Measurements from ENCODE around the gene SPTBN4.
A peak's percentile ranks its signal among the peaks of the same experiment; 100 is the strongest.

Gene SPTBN4

DNA sequence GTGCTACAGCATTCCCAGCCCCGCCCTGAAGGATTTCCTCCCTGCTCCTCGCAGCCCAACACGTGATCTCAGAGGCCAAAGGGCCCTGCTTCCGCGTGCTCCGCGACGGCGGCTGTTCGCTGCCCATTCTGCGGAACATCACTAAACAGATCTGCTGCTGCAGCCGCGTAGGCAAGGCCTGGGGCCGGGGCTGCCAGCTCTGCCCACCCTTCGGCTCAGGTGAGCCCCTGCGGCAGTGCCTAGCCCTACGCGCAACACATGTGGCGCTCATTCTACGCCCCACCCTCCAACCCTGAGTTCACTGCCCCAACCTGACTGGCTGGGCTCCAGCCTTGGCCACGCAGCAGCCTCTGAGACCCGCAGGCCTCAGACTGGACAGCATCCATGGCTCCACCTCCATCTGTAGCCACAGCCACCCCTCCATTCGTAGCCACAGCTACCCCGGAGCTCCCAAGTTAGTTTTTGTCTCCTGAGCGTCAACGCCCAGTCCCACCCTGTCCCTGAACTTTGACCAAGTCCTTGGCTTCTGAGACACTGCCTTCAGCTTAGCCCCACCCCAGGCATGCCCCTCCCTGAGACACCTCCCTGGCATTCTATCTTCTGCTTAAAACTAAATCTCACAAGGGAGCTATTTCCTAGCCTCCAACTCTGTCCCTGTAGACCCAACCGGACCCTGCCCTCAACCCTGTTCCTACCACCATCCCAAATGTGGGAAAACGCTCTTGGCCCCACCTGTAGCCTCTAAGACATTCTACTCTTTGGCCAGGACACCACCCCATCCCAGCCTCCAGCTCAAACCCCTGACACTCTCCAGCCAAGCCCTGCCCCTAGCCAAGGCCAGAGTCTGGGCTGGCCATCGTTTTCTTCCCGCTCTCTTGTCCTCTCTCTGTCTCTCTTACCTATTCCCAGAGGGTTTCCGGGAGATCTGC is 140.8 kb downstream of the SPTBN4 start:
- DNase-seq = no peak

DNA sequence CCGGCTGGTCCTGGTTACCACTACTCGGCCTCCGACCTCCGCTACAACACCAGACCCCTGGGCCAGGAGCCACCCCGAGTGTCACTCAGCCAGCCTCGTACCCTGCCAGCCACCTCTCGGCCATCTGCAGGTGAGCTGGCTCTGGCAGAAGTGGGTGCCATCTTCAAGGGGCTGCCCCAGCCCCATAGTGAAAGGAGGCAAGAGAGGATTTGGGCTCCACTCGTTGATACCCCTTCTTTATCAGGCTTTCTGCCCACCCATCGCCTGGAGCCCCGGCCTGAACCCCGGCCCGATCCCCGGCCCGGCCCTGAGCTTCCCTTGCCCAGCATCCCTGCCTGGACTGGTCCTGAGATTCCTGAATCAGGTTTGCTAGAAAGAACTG is 141.4 kb downstream of the SPTBN4 start:
- no peak for DNase-seq

DNA sequence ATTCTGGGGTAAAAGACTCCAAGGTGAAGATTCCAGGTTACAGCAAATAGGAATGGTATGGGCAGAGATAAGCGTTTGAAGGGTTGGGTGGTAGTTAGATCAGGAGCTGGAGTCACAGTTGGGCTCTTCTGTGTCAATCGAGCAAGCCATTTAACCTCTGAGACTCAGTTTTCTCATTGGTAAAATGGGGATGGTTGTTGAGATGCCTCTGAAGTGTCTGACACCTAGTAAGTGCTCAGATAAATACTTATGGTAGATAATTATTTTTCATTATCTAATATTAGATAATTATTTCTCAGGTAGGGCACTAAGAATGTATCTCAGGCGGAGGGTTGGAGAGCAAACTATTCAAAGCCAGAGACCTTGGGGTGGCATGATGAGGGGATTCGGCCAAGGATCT is 142.2 kb downstream of the SPTBN4 start:
- DNase-seq = no peak

DNA sequence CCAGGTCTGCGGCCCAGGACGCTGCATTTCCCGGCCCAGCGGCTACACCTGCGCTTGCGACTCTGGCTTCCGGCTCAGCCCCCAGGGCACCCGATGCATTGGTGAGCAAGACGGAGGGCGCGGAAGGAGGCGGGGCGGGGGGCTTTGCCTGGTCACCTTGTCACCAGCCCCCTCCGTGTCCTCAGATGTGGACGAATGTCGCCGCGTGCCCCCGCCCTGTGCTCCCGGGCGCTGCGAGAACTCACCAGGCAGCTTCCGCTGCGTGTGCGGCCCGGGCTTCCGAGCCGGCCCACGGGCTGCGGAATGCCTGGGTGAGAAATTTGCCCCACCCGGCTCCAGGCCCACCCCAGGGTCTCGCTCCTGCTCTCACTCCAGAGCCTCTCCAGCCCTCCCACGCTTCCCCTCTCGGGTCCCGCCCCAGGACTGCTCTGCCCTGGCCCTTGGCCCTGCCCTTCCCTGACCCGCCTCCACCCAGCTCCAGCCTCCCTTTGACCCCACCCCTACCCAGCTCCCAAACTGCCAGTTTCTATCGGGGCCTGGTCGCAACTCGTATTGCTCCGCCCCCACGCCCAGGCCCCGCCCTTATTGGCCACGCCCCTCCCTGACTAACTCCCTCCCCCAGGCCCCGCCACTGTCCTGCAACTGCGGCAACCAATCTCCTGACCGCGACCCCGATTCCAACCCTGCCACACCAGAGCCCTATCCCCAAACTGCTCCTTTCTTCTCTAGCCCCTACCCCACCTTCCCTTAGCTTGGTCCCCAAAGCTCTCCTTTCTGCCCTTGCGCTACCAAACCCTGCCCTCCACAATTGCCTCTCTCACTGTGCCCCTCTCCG is 143.0 kb downstream of the SPTBN4 start:
- DNase-seq = peak; percentile 95 to 96

DNA sequence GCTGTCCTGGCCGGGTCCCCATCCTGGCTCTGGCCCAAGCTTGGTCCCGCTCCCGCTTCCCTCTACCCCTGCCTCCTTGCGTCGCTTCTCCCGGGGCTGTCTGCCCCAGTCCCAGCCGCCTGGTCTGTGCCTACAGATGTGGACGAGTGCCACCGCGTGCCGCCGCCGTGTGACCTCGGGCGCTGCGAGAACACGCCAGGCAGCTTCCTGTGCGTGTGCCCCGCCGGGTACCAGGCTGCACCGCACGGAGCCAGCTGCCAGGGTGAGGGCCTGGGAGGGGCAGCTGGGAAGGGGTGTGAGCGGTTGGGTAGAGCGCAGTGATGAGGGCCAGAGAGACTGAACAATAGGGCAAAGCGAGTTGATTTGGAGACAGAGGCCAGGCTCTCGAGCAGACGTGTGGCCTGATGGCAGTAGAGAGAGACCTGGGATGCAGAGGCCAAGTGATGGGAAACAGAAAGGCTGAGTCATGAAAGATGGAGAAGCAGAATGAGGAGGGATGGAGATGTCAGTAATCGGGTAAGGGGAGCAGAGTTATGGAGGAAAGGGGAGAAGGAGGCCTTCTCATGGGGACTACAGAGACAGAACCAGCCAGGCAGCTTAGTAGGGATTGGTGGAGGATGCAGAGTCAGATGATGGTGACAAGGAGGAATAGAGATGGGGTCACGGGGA is 143.7 kb downstream of the SPTBN4 start:
- peak in 1 of 2 donors; percentile 57 for DNase-seq

DNA sequence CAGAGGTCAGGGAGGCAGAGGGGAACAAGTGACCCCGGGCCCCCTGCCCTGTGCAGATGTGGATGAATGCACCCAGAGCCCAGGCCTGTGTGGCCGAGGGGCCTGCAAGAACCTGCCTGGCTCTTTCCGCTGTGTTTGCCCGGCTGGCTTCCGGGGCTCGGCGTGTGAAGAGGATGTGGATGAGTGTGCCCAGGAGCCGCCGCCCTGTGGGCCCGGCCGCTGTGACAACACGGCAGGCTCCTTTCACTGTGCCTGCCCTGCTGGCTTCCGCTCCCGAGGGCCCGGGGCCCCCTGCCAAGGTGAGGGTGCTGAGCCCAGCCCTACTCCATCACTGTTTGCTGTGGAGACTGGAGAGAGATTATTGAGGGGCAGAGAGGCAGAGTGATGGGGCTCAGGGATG is 144.3 kb downstream of the SPTBN4 start:
- DNase-seq = no peak

DNA sequence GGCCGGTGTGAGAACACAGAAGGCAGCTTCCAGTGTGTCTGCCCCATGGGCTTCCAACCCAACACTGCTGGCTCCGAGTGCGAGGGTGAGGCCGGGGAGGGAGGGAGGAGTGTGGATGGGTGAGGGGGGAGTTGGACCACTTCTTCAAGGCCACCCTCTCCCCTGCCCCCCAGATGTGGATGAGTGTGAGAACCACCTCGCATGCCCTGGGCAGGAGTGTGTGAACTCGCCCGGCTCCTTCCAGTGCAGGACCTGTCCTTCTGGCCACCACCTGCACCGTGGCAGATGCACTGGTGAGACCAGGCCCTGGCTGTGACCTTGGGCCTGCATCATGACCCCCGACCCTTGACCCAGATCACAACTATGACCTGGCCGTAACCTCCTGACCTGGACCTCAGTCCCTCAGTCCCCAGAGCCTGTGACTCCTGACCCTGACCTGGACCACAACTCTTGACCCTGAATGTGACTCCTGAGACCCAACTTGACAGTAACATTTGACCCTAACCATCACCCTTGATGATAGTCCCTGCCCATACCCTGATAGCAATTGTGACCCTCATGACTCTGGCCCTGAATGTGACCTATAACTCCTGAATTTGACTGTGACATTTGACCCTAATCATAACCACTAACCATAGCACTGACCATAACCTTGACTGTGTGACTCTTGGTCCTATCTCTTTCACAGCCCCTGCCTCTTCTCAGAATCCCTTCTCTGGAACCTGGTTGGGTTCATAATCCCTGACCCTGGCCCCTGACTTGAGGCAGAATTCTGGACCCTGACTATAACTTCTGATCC is 145.3 kb downstream of the SPTBN4 start:
- no peak for DNase-seq

DNA sequence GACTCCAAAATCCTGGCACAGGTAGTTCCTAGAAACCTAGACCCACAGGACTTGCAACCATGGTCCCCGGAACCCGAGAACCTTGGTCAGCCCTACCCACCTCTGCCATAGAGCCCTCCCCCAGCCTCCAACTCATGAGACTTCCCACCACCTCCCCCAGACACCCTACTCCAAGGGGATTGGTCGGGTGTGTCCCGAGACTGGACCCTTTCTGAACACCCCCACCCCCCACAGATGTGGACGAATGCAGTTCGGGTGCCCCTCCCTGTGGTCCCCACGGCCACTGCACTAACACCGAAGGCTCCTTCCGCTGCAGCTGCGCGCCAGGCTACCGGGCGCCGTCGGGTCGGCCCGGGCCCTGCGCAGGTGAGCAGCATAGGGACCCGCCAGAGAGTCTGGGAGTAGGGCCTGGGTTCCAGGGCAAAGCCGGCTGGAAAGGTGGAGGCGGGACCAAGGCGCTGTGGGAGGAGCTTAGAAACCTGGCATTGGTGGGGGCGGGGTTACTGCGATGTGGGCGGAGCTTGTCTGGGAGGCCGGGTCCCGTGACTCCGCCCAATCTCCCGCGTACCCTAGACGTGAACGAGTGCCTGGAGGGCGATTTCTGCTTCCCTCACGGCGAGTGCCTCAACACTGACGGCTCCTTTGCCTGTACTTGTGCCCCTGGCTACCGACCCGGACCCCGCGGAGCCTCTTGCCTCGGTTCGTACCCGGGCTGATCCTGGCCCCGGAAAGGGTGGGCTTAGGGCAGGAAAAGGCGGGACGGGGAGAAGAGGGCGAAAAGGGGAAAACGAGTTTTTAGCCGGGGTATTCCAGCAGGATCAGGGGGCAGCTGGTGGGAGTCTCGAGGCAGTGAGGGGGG is 146.3 kb downstream of the SPTBN4 start:
- peak; percentile 82 to 87 for DNase-seq

DNA sequence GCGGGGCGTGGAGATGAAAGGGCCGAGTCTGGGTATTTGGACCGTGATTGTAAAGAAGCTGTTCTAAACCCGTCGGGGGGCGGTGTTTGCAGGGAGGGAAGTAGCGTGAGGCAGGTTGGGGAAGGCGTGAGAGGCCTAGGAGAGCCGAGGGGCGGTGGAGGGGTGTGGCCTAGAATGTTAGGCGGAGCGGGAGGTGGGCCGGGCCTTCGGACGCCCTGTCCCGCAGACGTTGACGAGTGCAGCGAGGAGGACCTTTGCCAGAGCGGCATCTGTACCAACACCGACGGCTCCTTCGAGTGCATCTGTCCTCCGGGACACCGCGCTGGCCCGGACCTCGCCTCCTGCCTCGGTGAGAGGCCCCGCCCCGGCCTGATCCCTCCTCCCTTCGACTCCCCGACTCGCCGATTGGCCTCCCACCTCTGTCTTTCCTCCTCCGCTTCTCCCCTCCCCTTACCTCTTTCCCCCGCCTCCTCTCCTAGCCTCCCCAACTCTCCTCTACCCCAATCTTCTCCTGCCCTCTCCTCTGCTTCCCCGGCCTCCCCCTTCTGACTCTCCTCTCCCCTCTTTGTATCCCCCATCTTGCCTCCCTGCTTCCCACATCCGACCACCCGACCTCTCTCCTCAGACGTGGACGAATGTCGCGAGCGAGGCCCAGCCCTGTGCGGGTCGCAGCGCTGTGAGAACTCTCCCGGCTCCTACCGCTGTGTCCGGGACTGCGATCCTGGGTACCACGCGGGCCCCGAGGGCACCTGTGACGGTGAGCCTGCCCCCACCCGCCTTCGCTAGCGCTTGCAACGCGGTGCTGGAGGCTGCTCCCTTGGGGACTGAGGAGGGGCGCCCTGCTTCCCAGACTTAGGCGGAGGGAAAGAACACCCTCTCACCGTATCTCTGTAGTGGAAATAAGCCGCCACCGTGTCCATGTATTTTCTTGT is 147.2 kb downstream of the SPTBN4 start:
- DNase-seq = peak; percentile 80

DNA sequence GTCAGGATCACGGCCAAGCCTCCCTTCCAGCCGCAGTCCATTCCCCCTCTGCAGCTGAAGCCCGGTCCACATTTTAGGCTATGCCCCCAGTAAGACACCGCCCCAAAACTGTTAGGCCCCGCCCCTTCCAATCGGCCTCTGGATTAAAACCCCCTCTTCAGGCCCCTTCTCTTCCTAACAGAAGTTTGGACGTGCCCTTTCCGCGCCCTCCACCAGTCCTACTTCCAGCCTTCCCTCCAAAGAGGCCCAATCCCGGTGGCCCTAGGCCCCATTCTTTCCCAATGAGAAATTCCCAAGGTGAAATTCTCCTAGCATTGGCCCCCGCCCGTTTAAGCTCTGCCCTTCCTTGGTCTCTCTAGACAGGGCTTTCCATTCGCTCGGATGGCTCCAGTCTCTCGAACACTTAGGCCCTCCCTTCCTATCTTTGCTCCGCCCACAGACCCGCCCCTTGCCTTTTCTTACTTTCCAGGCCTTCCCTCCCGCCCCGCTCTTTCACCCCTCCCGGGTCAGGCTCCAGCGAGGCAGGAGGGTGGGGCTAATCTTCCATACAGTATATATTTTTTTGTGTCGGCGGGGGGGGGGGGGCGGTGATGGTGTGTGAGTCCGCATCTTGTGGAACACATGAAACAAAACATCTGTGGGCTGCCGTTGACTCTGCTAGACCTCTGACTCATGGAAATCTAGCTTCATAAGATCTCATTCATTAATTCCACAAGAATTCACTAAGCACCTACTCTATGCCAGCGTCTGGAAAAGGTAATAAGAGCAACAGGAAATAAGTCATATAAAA is 148.0 kb downstream of the SPTBN4 start:
- peak; percentile 91 to 97 for DNase-seq

DNA sequence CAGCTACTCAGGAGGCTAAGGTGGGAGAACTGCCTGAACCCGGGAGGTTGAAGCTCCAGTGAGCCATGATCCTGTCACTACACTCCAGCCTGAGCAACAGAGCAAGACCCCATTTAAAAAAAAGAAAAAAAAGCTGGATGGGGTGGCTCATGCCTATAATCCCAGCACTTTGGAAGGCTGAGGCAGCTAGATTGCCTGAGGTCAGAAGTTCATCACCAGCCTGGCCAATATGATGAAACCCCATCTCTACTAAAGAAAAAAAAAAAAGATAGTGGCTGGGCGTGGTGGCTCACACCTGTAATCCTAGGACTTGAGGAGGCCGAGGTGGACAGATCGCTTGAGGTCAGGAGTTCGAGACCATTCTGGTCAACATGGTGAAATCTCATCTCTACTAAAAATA is 149.4 kb downstream of the SPTBN4 start:
- no peak for DNase-seq

DNA sequence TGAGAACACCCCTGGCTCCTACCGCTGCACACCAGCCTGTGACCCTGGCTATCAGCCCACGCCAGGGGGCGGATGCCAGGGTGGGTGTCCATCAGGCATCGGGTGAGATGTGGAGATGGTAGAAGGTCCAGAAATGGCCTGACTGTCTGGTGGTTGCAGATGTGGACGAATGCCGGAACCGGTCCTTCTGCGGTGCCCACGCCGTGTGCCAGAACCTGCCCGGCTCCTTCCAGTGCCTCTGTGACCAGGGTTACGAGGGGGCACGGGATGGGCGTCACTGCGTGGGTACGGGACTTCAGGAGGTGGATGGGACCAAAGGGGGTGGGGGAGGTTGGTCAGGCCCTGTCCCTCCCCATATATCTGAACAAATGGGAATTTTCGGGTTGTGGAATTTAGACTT is 150.1 kb downstream of the SPTBN4 start:
- no peak for DNase-seq

DNA sequence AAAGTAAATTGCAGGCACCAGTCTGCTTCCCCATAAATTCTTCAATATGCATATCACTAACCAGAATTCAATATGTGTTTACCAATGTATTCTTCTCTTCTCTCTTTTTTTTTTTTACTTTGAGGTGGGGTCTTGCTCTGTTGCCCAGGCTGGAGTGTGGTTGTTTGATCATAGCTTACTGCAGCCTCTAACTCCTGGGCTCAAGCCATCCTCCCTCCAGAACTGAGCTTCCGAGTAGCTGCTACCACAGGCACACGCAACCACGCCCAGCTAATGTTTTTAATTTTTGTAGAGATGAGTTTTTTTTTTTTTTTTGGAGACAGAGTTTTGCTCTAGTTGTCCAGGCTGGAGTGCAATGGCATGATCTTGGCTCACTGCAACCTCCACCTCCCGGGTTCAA is 151.2 kb downstream of the SPTBN4 start:
- no peak for DNase-seq

DNA sequence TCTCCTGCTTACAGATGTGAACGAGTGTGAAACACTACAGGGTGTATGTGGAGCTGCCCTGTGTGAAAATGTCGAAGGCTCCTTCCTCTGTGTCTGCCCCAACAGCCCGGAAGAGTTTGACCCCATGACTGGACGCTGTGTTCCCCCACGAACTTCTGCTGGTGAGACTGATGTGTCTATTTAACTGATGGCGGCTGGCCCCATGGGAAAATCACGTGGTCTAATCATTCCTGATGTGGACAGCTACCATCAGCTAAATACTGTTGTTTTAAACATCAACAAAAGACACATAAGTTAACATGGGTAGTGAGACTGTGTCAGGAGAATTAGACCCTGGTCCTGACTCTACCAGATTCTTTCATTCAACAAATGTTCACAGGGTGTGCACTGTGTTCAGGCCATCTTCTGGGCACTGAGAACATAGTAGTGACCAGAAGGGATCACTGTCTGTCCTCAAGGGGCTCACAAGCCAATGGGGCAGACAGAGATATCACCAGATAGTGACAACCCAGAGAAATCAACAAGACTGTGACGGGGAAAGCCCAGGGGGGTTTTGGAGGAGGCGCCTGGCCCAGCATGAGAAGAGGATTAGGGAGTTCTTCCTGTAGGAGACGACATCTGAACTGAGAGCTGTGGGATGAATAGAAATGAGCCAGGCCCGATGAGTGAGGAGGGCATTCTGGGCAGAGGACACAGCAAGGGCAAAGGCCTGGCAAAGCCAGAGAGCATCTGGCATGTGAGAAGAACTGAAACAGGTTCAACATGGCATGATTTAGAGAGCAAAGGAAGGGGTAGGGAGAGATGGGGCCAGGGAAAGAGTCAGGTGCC is 152.7 kb downstream of the SPTBN4 start:
- DNase-seq = no peak

DNA sequence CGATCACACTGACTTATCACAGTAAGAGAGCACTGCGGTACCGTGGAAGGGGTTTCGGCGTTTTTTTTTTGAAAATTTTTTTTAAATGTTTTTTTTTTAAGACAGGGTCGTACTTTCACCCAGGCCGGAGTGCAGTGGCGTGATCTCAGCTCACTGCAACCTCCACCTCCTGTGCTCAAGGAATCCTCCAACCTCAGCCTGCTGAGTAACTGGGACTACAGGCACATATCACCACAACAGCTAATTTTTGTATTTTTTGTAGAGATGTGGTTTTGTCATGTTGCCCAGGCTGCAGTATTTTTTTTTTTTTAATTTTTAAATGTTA is 153.3 kb downstream of the SPTBN4 start:
- DNase-seq = no peak

DNA sequence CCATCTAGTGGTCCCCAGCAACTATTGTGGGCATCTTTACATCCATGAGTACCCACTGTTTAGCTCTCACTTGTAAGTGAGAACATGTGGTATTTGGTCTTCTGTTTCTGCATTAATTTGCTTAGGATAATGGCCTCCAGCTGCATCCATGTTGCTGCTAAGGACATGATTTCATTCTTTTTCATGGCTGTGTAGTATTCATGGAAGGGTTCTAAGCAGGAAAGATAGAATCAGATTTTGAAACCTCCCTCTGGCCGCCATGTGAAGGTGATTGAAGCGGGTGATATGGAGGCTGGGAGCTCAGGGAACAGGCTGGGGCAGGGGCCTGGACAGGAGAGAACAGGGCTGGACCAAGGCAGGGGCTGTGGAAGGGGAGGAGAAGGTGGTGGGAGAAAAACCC is 154.5 kb downstream of the SPTBN4 start:
- DNase-seq = no peak

DNA sequence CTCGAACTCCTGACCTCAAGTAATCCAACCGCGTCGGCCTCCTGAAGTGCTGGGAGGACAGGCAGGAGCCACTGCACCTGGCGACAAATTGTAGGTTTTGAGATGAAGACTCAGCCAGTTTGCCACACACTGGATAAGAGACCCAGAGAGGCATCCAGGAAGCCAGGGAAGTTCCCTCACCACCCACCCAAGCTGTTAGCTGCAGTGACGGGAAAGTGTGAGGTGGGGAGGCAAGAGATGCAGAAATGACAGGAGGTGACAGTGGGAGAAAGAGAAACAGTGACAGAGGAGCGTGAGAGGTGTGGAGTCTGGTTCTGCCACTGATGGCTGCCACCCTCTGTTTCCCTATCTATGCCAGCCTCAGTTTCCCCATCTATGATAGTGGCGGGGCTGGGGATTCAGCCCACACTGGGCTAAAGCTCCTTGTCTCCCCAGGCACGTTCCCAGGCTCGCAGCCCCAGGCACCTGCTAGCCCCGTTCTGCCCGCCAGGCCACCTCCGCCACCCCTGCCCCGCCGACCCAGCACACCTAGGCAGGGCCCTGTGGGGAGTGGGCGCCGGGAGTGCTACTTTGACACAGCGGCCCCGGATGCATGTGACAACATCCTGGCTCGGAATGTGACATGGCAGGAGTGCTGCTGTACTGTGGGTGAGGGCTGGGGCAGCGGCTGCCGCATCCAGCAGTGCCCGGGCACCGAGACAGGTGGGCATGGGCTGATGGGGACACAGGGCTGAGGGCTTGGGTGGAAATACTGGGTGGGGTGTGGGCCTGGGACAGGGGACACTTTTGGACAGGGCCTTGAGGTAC is 155.4 kb downstream of the SPTBN4 start:
- DNase-seq = no peak

DNA sequence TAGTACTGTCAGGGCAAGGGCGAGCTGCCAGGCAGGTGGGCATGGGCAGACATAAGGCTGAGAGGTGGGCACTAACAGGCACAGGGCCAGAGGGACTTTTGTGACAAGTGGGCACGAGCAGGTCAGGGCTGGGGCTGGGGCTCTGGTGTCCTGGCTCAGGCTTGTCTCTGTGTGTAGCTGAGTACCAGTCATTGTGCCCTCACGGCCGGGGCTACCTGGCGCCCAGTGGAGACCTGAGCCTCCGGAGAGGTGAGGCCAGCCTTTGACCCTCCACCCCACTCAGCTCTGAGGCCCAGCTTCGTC is 155.9 kb downstream of the SPTBN4 start:
- DNase-seq = no peak

Measured in stimulated activated CD4-positive, alpha-beta T cell treated with anti-CD3 and anti-CD28 coated beads, Interleukin-2, amount 100 ng/mL, for 48 hours (primary cell).